MM.1S (cell line): Measurements from ENCODE around the gene ST6GAL1.

Experiments
- DNase-seq: peaks from one replicate; pipeline ENCODE4 v3.0.0-alpha.2; 2015
- H2AFZ ChIP-seq: fragments of 300-600 bp; sonication (generic); 2 replicates; pipeline ENCODE4 v1.6.0; 2016; ENCODE audit warnings: antibody characterized with exemption, low read length
- H3F3A ChIP-seq: fragments of 300-600 bp; sonication (generic); 2 replicates; pipeline ENCODE4 v1.6.1; 2016; ENCODE audit warnings: mild to moderate bottlenecking, antibody characterized with exemption, low read length, moderate library complexity, mixed read lengths; ENCODE audit not compliant: insufficient read depth
- H3K27ac ChIP-seq: fragments of 300-600 bp; sonication (generic); 2 replicates; pipeline ENCODE4 v1.5.1; 2016; ENCODE audit warnings: mild to moderate bottlenecking, low read length
- H3K27me3 ChIP-seq: fragments of 300-600 bp; sonication (generic); replicated peaks from 2 replicates; pipeline ENCODE4 v1.6.0; 2016; ENCODE audit warnings: low read length; ENCODE audit not compliant: insufficient read depth
- H3K36me3 ChIP-seq: fragments of 300-600 bp; sonication (generic); replicated peaks from 2 replicates; pipeline ENCODE4 v1.6.1; 2016; ENCODE audit warnings: mild to moderate bottlenecking, low read length, mixed read lengths; ENCODE audit not compliant: insufficient read depth
- H3K4me1 ChIP-seq: fragments of 300-600 bp; sonication (generic); 2 replicates; pipeline ENCODE4 v1.6.1; 2016; ENCODE audit warnings: low read length, mixed read lengths
- H3K4me2 ChIP-seq: fragments of 300-600 bp; sonication (generic); 2 replicates; pipeline ENCODE4 v1.6.0; 2016; ENCODE audit warnings: low read depth, low read length
- H3K4me3 ChIP-seq: fragments of 300-600 bp; sonication (generic); 2 replicates; pipeline ENCODE4 v1.5.1; 2016; ENCODE audit warnings: low read length, mixed read lengths
- H3K79me2 ChIP-seq: fragments of 300-600 bp; sonication (generic); 2 replicates; pipeline ENCODE4 v1.6.1; 2016; ENCODE audit warnings: mixed run types, low read length, mixed read lengths
- H3K9ac ChIP-seq: fragments of 300-600 bp; sonication (generic); 2 replicates; pipeline ENCODE4 v1.6.1; 2016; ENCODE audit warnings: low read length, mixed read lengths
- H3K9me2 ChIP-seq: fragments of 300-600 bp; sonication (generic); replicated peaks from 2 replicates; pipeline ENCODE4 v1.6.1; 2016; ENCODE audit warnings: mild to moderate bottlenecking, low read length, mixed read lengths; ENCODE audit not compliant: insufficient read depth
- H3K9me3 ChIP-seq: fragments of 300-600 bp; sonication (generic); replicated peaks from 2 replicates; pipeline ENCODE4 v1.6.1; 2016; ENCODE audit warnings: mild to moderate bottlenecking, low read length, mixed read lengths; ENCODE audit not compliant: insufficient read depth
- H4K20me1 ChIP-seq: fragments of 300-600 bp; sonication (generic); 2 replicates; pipeline ENCODE4 v1.6.1; 2016; ENCODE audit warnings: mild to moderate bottlenecking, low read length, moderate library complexity, mixed read lengths; ENCODE audit not compliant: insufficient read depth
- EZH2 ChIP-seq: fragments of 300-600 bp; sonication (generic); optimal IDR thresholded peaks from 2 replicates; pipeline ENCODE3; 2017; ENCODE audit warnings: low read depth, mild to moderate bottlenecking, antibody characterized with exemption, low read length, mixed read lengths
- EZH2phosphoT487 ChIP-seq: fragments of 300-600 bp; sonication (generic); IDR thresholded peaks from 2 replicates; pipeline ENCODE4 v1.6.1; 2018; ENCODE audit warnings: antibody characterized with exemption, low read length
- TF ChIP-seq, protein P1 (sequence below): fragments of 300-600 bp; sonication (generic); IDR thresholded peaks from 2 replicates; pipeline ENCODE4 v1.5.1; 2016; ENCODE audit warnings: antibody characterized with exemption, low read length, mixed read lengths

Gene ST6GAL1

GRCh38 chr3:186975726-186976125 lies 45.4 kb downstream of the ST6GAL1 start:
- Histone ChIP-seq H4K20me1 (no peaks in the 10 kb centered on the region), H3K4me2 (no peak overlapping the region), H3K9me3 (no peaks in the 10 kb centered on the region), H3K4me3 (no peak overlapping the region), H3K9me2 (no peaks in the 10 kb centered on the region), H3K9ac (no peak overlapping the region), H3K27me3 (no peaks in the 10 kb centered on the region), H2AFZ (no peak overlapping the region), H3K27ac (no peak overlapping the region), H3K36me3 (no peaks in the 10 kb centered on the region), H3K4me1 (no peaks in the 10 kb centered on the region), H3K79me2 (no peaks in the 10 kb centered on the region), H3F3A (no peaks in the 10 kb centered on the region)
- TF ChIP-seq EZH2phosphoT487, result no peak
- no peak for TF ChIP-seq EZH2
- TF ChIP-seq, protein P1, sequence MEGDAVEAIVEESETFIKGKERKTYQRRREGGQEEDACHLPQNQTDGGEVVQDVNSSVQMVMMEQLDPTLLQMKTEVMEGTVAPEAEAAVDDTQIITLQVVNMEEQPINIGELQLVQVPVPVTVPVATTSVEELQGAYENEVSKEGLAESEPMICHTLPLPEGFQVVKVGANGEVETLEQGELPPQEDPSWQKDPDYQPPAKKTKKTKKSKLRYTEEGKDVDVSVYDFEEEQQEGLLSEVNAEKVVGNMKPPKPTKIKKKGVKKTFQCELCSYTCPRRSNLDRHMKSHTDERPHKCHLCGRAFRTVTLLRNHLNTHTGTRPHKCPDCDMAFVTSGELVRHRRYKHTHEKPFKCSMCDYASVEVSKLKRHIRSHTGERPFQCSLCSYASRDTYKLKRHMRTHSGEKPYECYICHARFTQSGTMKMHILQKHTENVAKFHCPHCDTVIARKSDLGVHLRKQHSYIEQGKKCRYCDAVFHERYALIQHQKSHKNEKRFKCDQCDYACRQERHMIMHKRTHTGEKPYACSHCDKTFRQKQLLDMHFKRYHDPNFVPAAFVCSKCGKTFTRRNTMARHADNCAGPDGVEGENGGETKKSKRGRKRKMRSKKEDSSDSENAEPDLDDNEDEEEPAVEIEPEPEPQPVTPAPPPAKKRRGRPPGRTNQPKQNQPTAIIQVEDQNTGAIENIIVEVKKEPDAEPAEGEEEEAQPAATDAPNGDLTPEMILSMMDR, result no peak
- no peak for DNase-seq

DNA sequence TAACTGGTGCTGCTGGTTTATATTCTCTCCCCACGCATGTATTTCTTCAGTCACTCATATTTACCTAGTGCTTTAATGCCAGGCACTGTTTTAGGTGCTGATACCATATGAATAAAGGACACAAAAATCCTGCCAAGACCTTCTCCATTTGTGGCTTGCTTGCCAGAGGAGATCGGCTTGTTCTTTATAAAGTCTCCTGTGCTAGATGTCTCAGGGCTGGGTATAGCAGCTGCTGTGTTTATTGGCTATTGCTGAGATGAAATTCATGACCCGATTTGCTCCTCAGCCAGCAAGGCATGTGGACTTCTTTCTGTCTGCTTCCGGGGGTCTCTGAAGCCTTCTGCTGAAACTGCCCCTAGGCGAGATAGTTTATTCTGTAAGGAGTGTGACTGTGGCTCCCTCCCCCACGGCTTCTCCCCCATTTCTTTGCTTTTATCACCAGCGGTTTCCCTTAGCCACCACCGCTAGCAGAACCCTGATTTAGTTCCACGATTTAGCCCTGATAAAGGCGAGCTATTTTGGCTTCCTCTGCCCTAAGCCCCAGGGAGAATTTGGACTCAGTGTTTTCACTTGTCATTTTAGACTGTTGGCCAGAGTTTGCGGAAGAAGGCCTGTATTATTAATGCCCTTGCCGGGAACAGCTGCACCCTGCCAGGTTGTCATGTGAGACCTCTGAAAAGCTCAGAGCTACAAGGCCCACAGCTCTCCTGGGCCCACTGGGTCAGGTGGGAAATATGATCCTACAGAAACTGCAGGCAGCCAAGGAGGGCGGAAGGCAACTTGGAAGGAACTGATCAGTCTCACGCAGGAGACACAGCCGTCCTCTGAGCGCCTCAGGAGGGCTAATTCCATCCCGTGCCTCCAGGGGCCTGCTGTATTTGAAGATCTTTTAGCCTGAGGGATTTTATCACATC lies 46.8 kb downstream of the ST6GAL1 start:
- H3K9me2 ChIP-seq, result no peaks in the 10 kb centered on the region
- H3K79me2 ChIP-seq, result no peaks in the 10 kb centered on the region
- no peaks in the 10 kb centered on the region for H3K36me3 ChIP-seq
- no peak for TF ChIP-seq EZH2
- H3K27ac ChIP-seq, result no peak overlapping the region
- no peaks in the 10 kb centered on the region for H3K4me1 ChIP-seq
- H3F3A ChIP-seq, result no peaks in the 10 kb centered on the region
- H3K4me2 ChIP-seq, result no peak overlapping the region
- H3K9ac ChIP-seq, result no peak overlapping the region
- no peak overlapping the region for H3K4me3 ChIP-seq
- no peak for DNase-seq
- H3K9me3 ChIP-seq, result no peaks in the 10 kb centered on the region
- no peaks in the 10 kb centered on the region for H4K20me1 ChIP-seq
- no peak overlapping the region for H2AFZ ChIP-seq
- no peaks in the 10 kb centered on the region for H3K27me3 ChIP-seq

DNA sequence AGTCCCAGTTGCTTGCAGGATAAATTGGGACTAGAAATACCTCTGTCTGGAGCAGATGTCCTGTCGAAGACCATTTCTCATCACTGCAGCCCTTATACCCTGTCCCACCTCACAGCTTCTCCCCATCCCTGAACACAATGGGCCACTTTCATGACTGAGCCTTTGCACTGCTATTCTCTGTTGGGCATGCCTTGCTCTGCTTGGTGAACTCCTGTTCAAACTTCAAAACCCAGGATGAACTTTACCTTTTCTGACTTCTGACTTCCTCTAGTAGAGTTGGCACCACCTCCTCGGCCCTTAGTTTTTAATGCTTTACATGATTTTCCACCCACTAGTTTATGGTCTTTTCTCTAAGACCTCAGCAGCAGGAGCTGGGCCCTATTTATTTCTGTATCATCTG lies 48.4 kb downstream of the ST6GAL1 start:
- H3K9me2 ChIP-seq, result no peaks in the 10 kb centered on the region
- TF ChIP-seq EZH2 (no peak), EZH2phosphoT487 (no peak)
- TF ChIP-seq, protein P1, result no peak

DNA sequence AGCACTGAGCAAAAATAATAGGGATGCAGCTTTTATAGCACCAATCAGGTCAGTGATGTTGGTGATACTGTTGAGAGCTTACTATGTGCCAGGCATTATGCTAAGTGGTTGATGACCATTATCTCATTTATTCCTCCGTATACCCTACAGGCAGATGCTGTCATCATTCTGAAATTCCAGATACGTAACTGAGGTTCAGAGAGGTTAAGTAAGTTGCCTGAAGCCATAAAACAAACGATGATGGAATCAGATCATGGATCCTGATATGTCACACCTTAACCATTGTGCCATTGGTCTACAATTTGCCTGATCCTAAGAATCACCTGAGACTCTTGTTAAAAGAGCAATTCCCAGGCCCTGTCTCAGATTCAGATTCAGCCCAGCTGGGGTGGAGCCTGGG lies 49.5 kb downstream of the ST6GAL1 start:
- Histone ChIP-seq H3K27ac (no peak overlapping the region), H3F3A (no peaks in the 10 kb centered on the region), H3K27me3 (no peaks in the 10 kb centered on the region), H2AFZ (no peak overlapping the region), H3K4me3 (no peak overlapping the region), H3K4me2 (no peak overlapping the region), H3K79me2 (no peaks in the 10 kb centered on the region), H3K4me1 (no peaks in the 10 kb centered on the region), H3K9me2 (no peaks in the 10 kb centered on the region), H3K9me3 (no peaks in the 10 kb centered on the region), H4K20me1 (no peaks in the 10 kb centered on the region), H3K9ac (no peak overlapping the region), H3K36me3 (no peaks in the 10 kb centered on the region)
- DNase-seq, result no peak
- TF ChIP-seq EZH2phosphoT487, result no peak
- TF ChIP-seq, protein P1, result no peak
- TF ChIP-seq EZH2, result no peak

More for the DNA sequence above, 48.4 kb downstream of the ST6GAL1 start:
- no peak overlapping the region for H3K4me3 ChIP-seq
- H3K4me1 ChIP-seq, result no peaks in the 10 kb centered on the region
- no peaks in the 10 kb centered on the region for H4K20me1 ChIP-seq
- H3K79me2 ChIP-seq, result no peaks in the 10 kb centered on the region
- H3K36me3 ChIP-seq, result no peaks in the 10 kb centered on the region
- H3F3A ChIP-seq, result no peaks in the 10 kb centered on the region
- no peak overlapping the region for H3K9ac ChIP-seq
- no peaks in the 10 kb centered on the region for H3K27me3 ChIP-seq
- DNase-seq, result no peak
- H3K9me3 ChIP-seq, result no peaks in the 10 kb centered on the region
- no peak overlapping the region for H2AFZ ChIP-seq
- no peak overlapping the region for H3K4me2 ChIP-seq
- H3K27ac ChIP-seq, result no peak overlapping the region
